ENCODE measurements around the gene RAB11FIP3. TPM values are rescaled to one million over a fixed set of nuclear protein-coding genes. Genes with fewer than 3 reads are reported as not detected.

Gene RAB11FIP3
- total and polyA plus RNA-seq, 10 donors = 12.3 to 52.7 (median 35.5) TPM

DNA sequence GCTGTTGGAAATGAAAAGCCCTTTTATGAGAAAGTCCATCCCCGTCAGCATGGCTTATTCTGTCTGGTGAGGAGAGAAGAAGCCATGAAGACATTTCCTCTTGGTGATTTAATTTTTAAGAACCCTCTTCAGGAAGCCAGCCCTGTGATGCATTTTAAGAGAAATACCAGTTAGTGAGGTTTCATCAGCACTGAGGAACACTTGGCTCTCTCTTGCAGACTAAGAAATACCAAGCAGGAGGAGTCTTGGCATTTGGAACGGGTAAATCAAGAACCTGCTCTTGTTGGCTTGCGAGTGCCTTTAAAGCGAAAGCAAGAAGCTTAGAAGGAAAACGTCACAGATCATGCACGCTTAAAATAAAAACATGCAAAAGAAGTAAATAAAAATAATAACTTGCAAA lies 17.5 kb downstream of the RAB11FIP3 start:
- Histone ChIP-seq H3K9me3 (no peaks in the 10 kb centered on the region), H3K27ac (no peak overlapping the region)

DNA sequence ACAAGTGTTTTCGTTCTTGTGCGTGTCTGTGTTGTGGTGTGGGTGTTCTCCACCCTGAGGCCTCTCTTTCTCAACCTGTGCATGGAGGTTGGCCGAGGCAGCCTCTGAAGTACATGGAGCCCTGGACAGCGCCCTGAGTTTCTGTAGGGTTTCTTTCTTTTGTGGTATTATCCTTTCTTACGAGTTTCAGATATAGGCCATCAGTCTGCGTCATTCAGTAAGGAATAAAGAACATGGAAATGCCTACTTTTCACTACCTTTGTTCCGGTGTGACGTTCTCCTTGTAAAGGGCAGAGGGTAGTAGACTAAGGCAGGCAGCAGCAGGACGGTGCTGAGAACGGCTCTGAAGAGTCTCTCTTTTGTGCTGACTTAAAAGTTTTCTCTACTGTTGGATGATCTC lies 18.6 kb downstream of the RAB11FIP3 start:
- Histone ChIP-seq H3K36me3 (peaks cover 0 to 8% (median 0%) of the 10 kb centered on the region in 6 donors), H3K4me3 (no peak overlapping the region), H3K27ac (no peak overlapping the region), H3K9me3 (no peaks in the 10 kb centered on the region), H3K4me1 (peaks cover 0 to 7% (median 0%) of the 10 kb centered on the region in 6 donors), H3K27me3 (replicated peaks in 1 of 7) (no peaks in the 10 kb centered on the region)
- TF ChIP-seq, protein P1, sequence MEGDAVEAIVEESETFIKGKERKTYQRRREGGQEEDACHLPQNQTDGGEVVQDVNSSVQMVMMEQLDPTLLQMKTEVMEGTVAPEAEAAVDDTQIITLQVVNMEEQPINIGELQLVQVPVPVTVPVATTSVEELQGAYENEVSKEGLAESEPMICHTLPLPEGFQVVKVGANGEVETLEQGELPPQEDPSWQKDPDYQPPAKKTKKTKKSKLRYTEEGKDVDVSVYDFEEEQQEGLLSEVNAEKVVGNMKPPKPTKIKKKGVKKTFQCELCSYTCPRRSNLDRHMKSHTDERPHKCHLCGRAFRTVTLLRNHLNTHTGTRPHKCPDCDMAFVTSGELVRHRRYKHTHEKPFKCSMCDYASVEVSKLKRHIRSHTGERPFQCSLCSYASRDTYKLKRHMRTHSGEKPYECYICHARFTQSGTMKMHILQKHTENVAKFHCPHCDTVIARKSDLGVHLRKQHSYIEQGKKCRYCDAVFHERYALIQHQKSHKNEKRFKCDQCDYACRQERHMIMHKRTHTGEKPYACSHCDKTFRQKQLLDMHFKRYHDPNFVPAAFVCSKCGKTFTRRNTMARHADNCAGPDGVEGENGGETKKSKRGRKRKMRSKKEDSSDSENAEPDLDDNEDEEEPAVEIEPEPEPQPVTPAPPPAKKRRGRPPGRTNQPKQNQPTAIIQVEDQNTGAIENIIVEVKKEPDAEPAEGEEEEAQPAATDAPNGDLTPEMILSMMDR (IDR thresholded peaks at IDR 0.05 in 8 of 11, conservative IDR thresholded peaks at IDR 0.05 in 3 of 11) = no peak
- TF ChIP-seq POLR2A (IDR thresholded peaks at IDR 0.05) (no peak), POLR2AphosphoS5 (IDR thresholded peaks at IDR 0.05) (no peak)
- DNase-seq = no peak
- intact Hi-C loops (cut with DNase I; ENCODE audit: low total_unique reads) = no loop called here
- 90 to 93% (median 92%) methylated on average over 10 of the region's 10 CpGs for WGBS, 5 donors

More for the DNA sequence above, 17.5 kb downstream of the RAB11FIP3 start:
- peaks cover 0 to 7% (median 0%) of the 10 kb centered on the region in 6 donors for H3K4me1 ChIP-seq
- TF ChIP-seq POLR2AphosphoS5 (IDR thresholded peaks at IDR 0.05) = no peak
- TF ChIP-seq POLR2A (IDR thresholded peaks at IDR 0.05) = no peak
- TF ChIP-seq, protein P1 (IDR thresholded peaks at IDR 0.05 in 8 of 11, conservative IDR thresholded peaks at IDR 0.05 in 3 of 11) = no peak
- H3K27me3 ChIP-seq (replicated peaks in 1 of 7) = no peaks in the 10 kb centered on the region
- no peak overlapping the region for H3K4me3 ChIP-seq
- H3K36me3 ChIP-seq = peaks cover 0 to 8% (median 0%) of the 10 kb centered on the region in 6 donors
- DNase-seq = no peak
- 75 to 86% (median 85%) methylated on average over 6 of the region's 6 CpGs for WGBS, 5 donors
- intact Hi-C loops (cut with DNase I; ENCODE audit: low total_unique reads) = no loop called here

DNA sequence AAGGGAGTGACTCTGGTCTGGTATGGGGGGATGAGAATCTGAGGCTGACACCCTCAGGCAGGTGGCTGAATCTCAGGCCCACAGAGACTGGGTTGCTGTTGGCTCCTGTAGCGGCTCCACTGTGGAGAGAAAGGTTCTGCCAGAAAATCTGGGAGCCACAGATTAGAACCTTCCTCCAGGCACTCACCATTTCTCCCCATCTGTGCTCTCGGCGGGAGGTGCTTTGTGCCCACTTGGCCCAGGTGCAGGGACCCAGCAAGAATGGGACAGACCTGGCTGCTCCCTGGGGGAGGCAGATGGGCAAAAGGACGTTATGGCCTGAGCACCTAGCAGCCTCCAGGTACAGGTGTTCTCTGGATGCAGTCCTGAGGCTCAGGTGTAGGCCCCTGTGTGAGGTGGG lies 20.1 kb downstream of the RAB11FIP3 start:
- no peak for TF ChIP-seq POLR2A (IDR thresholded peaks at IDR 0.05)
- no peak for TF ChIP-seq POLR2AphosphoS5 (IDR thresholded peaks at IDR 0.05)
- TF ChIP-seq, protein P1 (IDR thresholded peaks at IDR 0.05 in 8 of 11, conservative IDR thresholded peaks at IDR 0.05 in 3 of 11) = no peak
- Histone ChIP-seq H3K27me3 (replicated peaks in 1 of 7) (no peaks in the 10 kb centered on the region), H3K4me1 (peaks cover 0 to 13% (median 3%) of the 10 kb centered on the region in 6 donors), H3K36me3 (peaks cover 0 to 7% (median 0%) of the 10 kb centered on the region in 6 donors), H3K4me3 (no peak overlapping the region), H3K27ac (no peak overlapping the region), H3K9me3 (no peaks in the 10 kb centered on the region)
- DNase-seq = no peak
- intact Hi-C loops (cut with DNase I; ENCODE audit: low total_unique reads) = no loop called here
- 79 to 89% (median 86%) methylated on average over 2 to 4 of the region's 4 CpGs for WGBS, 5 donors

DNA sequence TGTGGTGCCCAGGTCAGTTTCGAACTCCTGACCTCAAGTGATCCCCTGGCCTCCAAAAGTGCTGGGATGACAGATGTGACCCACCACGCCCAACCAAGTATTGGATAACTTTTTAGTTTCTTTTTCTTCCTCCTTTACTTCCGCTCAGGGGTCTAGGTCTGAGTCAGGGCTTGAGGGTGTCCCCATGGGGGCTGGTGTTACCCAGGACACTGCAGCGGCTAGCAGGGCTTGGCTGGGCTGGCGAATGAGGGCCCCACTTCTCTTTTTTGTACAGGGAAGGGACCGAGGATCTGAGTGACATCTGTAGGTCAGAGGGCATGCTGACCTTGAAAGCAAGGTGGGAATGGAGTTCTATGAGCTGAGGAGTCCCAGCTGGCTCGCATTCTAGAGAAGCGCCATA lies 24.9 kb downstream of the RAB11FIP3 start:
- Histone ChIP-seq H3K4me1 (peaks cover 0 to 10% (median 3%) of the 10 kb centered on the region in 6 donors), H3K9me3 (no peaks in the 10 kb centered on the region), H3K27me3 (replicated peaks in 1 of 7) (no peaks in the 10 kb centered on the region), H3K4me3 (no peak overlapping the region), H3K36me3 (no peaks in the 10 kb centered on the region), H3K27ac (no peak overlapping the region)
- 55 to 81% (median 68%) methylated on average over 8 of the region's 8 CpGs for WGBS, 5 donors
- intact Hi-C loops (cut with DNase I; ENCODE audit: low total_unique reads) = no loop called here
- TF ChIP-seq, protein P1 (IDR thresholded peaks at IDR 0.05 in 8 of 11, conservative IDR thresholded peaks at IDR 0.05 in 3 of 11) = no peak
- no peak for TF ChIP-seq POLR2A (IDR thresholded peaks at IDR 0.05)
- TF ChIP-seq POLR2AphosphoS5 (IDR thresholded peaks at IDR 0.05) = no peak
- no peak for DNase-seq

Measured in spleen (tissue), 11 donors.